K562 (cell line): Measurements from ENCODE around the gene GPR179. TPM values are rescaled to one million over a fixed set of nuclear protein-coding genes. Genes with fewer than 3 reads are reported as not detected.

Source experiments
- CTBP1 ChIP-seq: fragments of 450-650 bp; IDR thresholded peaks from 2 replicates; pipeline ENCODE4 v1.6.1; 2016; ENCODE audit warnings: borderline replicate concordance
- CXXC5 ChIP-seq: fragments of 250-450 bp; sonication (Bioruptor Pico); IDR thresholded peaks from 2 replicates; pipeline ENCODE4 v1.8.0; 2022; ENCODE audit warnings: inconsistent platforms, mild to moderate bottlenecking, moderate library complexity
- DPF2 ChIP-seq: fragments of 450-650 bp; IDR thresholded peaks from 2 replicates; pipeline ENCODE4 v1.6.1; 2016
- GABPB1 ChIP-seq: sonication (generic); formaldehyde crosslinking; IDR thresholded peaks from 2 replicates; pipeline ENCODE4 v1.8.0; 2022; ENCODE audit warnings: mild to moderate bottlenecking, missing genetic modification reagents
- IRF2 ChIP-seq: sonication (generic); formaldehyde crosslinking; IDR thresholded peaks from 2 replicates; pipeline ENCODE4 v1.8.1; 2022; ENCODE audit warnings: mild to moderate bottlenecking, missing genetic modification reagents
- MEF2A ChIP-seq: IDR thresholded peaks from 2 replicates; pipeline ENCODE4 v1.6.1; 2011; ENCODE audit warnings: low read depth, mild to moderate bottlenecking, low read length, moderate library complexity; ENCODE audit not compliant: control insufficient read depth
- MLLT1 ChIP-seq, 2 experiments: fragments of 450-650 bp; IDR thresholded peaks; 2 replicates each; pipeline ENCODE4 v1.6.1; 2016
- NFIC ChIP-seq: fragments of 450-650 bp; IDR thresholded peaks from 2 replicates; pipeline ENCODE4 v1.6.1; 2017; ENCODE audit warnings: mild to moderate bottlenecking, inconsistent platforms
- POLR2G ChIP-seq: fragments of 200-400 bp; formaldehyde crosslinking; IDR thresholded peaks from 2 replicates; pipeline ENCODE4 v1.6.1; 2017; ENCODE audit warnings: low read depth, mild to moderate bottlenecking, antibody characterized with exemption, low read length, moderate library complexity
- POLR2H ChIP-seq: IDR thresholded peaks from 2 replicates; pipeline ENCODE4 v1.6.1; 2016; ENCODE audit warnings: missing genetic modification characterization, low read depth, mild to moderate bottlenecking, control low read depth, missing compliant biosample characterization, moderate library complexity
- TAF1 ChIP-seq: IDR thresholded peaks from 2 replicates; pipeline ENCODE4 v1.6.1; 2011; ENCODE audit warnings: mild to moderate bottlenecking, low read length, moderate library complexity; ENCODE audit not compliant: insufficient read depth, control insufficient read depth, severe bottlenecking; ENCODE audit errors: extremely low read depth
- THAP12 ChIP-seq: fragments of 250-450 bp; sonication (Bioruptor Pico); IDR thresholded peaks from 2 replicates; pipeline ENCODE4 v1.9.0; 2021; ENCODE audit warnings: mild to moderate bottlenecking, inconsistent platforms
- THRA ChIP-seq: fragments of 450-650 bp; IDR thresholded peaks from 2 replicates; pipeline ENCODE4 v1.6.1; 2017; ENCODE audit warnings: mild to moderate bottlenecking, moderate library complexity
- ZNF175 ChIP-seq: fragments of 200-800 bp; sonication (Bioruptor generic); IDR thresholded peaks from 2 replicates; pipeline ENCODE4 v1.6.1; 2016; ENCODE audit warnings: low read depth, mild to moderate bottlenecking, missing genetic modification characterization, missing compliant biosample characterization
- ZNF609 ChIP-seq: sonication (generic); formaldehyde crosslinking; IDR thresholded peaks from 2 replicates; pipeline ENCODE4 v1.8.1; 2023; ENCODE audit warnings: missing genetic modification reagents, mild to moderate bottlenecking, borderline replicate concordance
- polyA plus RNA-seq, 8 experiments: library from polyadenylated mRNA; depleted of rRNA in 4 of 8; stranded (reverse) in 5 of 8; unstranded in 3 of 8; fragments of >200 nt; fragmentation: Nextera tagmentation in 2 of 8; fragmentation: Illumina TruSeq in 1 of 8; extraction: Ambion mirVana in 2 of 8; extraction: Trizol in 1 of 8; gene quantifications; 2 replicates each; pipeline versions ENCODE4 v1.2.1 to v1.2.3, GENCODE V29; 2011 to 2014; ENCODE audit warnings: inconsistent platforms in 1 of 8, missing spikeins in 1 of 8
- total RNA-seq, 7 experiments: library from RNA; depleted of rRNA in 6 of 7; stranded (reverse); fragments of >200 nt in 6 of 7; fragmentation: Illumina TruSeq in 2 of 7; extraction: Trizol in 2 of 7; gene quantifications; 2 replicates each; pipeline versions ENCODE4 v1.2.1 to v1.2.3, GENCODE V29; 2011 to 2021; ENCODE audit warnings: low replicate concordance in 1 of 7

Gene GPR179
- total and polyA plus RNA-seq, 9 of the 15 experiments (the other 6 are each of a cell fraction or from before 2014, with no cell fraction given), result not detected

GRCh38 chr17:38351412-38352222, 7.9 kb upstream of the GPR179 start, which contains the start of gene SOCS7 (continued):
- TF ChIP-seq CTBP1 (peak; percentile 77), CXXC5 (CRISPR knock-in tag) (peak; percentile 89), THAP12 (CRISPR knock-in tag) (peak; percentile 65; the same call in 1 of the 2 replicates), TAF1 (peak; percentile 78), ZNF175 (CRISPR knock-in tag) (no peak), MEF2A (no peak), DPF2 (peak; percentile 45), MLLT1 (IDR thresholded peaks at IDR 0.05) (0 out of 4 replicates have a peak, but pooled peaks of 1 of the 2 experiments have one; percentile 17), NFIC (peak; percentile 33; the same call in 1 of the 2 replicates), POLR2H (tag) (peak; percentile 45), THRA (no peak), ZNF609 (CRISPR knock-in tag) (no peak), IRF2 (CRISPR knock-in tag) (no peak), GABPB1 (CRISPR knock-in tag) (peak; percentile 92), POLR2G (peak; percentile 94)
